HFFc6 (cell line): ENCODE results near the gene LEKR1. TPM values are rescaled to one million over a fixed set of nuclear protein-coding genes. Genes with fewer than 3 reads are reported as not detected.
A peak's percentile ranks its signal among the peaks of the same experiment; 100 is the strongest.

Experiments used
- DNase-seq: peaks from one replicate; pipeline ENCODE4 v3.0.0-alpha.2; 2018
- H3K27ac Mint-ChIP-seq: 2 replicates; pipeline ENCODE4 v1.8.0; 2020; ENCODE audit warnings: mild to moderate bottlenecking, mixed read lengths
- H3K27me3 Mint-ChIP-seq: 2 replicates; pipeline ENCODE4 v1.8.0; 2021; ENCODE audit warnings: mild to moderate bottlenecking, moderate library complexity, mixed read lengths; ENCODE audit not compliant: insufficient read depth
- H3K36me3 Mint-ChIP-seq: 2 replicates; pipeline ENCODE4 v1.8.0; 2021; ENCODE audit warnings: low read depth, mixed read lengths
- H3K4me1 Mint-ChIP-seq: 2 replicates; pipeline ENCODE4 v1.8.0; 2020; ENCODE audit warnings: low read depth, mixed read lengths
- H3K4me3 Mint-ChIP-seq: 2 replicates; pipeline ENCODE4 v1.8.0; 2020; ENCODE audit warnings: mild to moderate bottlenecking, moderate library complexity, mixed read lengths
- H3K9me3 Mint-ChIP-seq: 2 replicates; pipeline ENCODE4 v1.8.0; 2020; ENCODE audit warnings: mild to moderate bottlenecking, mixed read lengths
- total RNA-seq, 6 experiments: library from RNA; stranded (reverse); fragmentation: NEBNext Ultra II Directional; extraction: Animal tissue kit (Norgen Biotek cat#: 25700); gene quantifications; 2 replicates in 1 of 6; 3 replicates in 5 of 6; pipeline ENCODE4 v1.2.3, GENCODE V29; 2021
- TF ChIP-seq, protein P1 (sequence below): fragments of 200-600 bp; sonication (generic); IDR thresholded peaks from 2 replicates; pipeline ENCODE4 v1.5.0; 2021; ENCODE audit warnings: antibody characterized with exemption, mild to moderate bottlenecking

The LEKR1 gene
- total RNA-seq, 6 experiments from 2014 or later = 0.40 to 1.0 (median 0.77) TPM

DNA sequence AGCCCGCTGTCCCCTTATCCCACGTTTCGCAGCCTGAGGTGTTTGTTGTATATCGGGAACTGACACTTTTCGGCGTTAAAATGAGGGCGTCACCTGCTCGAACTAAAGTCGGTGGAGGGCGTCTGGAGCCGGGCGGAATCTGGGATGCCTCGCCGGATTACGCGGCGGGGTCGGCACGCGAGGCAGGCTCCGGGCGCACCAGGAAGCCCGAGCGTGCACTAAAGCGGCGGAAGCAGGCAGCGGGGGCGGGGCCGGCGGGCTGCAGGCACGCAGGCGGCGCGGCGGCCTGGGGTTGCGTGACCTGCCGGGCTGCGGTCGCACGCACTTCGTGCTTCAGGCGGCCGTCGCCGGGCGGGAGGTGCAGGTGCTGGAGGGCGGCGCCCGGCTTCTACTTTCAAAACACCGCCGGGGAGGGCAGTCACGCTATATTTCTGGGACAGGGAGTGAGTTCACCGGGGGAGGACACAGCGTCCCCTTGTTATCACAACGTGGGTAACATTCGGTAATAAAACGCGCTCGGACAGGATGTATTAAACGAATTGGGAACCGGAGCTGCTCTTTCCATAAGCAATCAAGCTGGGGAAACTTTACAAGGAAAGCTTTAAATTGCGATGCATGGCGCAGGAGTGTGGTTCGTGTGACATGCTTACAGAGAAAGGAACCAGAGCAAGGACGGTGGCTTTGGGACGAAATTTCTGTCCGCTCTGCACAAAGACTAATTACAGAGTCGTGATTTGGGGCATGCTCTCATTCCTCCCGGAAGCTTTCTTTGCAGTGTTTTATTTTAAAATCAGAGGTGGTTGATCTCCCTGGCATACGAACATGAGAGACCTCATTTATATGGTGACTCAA, 9.1 kb upstream of the LEKR1 start:
- Mint-ChIP-seq H3K4me1 (peaks cover 78% of the 10 kb centered on the region), H3K9me3 (no peaks in the 10 kb centered on the region), H3K4me3 (peak overlapping the region; percentile 87), H3K36me3 (peaks cover 9% of the 10 kb centered on the region; the same call in 1 of the 2 replicates), H3K27me3 (peaks cover 4% of the 10 kb centered on the region), H3K27ac (peak overlapping the region; percentile 98)
- peak; percentile 84 for DNase-seq
- TF ChIP-seq, protein P1, sequence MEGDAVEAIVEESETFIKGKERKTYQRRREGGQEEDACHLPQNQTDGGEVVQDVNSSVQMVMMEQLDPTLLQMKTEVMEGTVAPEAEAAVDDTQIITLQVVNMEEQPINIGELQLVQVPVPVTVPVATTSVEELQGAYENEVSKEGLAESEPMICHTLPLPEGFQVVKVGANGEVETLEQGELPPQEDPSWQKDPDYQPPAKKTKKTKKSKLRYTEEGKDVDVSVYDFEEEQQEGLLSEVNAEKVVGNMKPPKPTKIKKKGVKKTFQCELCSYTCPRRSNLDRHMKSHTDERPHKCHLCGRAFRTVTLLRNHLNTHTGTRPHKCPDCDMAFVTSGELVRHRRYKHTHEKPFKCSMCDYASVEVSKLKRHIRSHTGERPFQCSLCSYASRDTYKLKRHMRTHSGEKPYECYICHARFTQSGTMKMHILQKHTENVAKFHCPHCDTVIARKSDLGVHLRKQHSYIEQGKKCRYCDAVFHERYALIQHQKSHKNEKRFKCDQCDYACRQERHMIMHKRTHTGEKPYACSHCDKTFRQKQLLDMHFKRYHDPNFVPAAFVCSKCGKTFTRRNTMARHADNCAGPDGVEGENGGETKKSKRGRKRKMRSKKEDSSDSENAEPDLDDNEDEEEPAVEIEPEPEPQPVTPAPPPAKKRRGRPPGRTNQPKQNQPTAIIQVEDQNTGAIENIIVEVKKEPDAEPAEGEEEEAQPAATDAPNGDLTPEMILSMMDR = peak; percentile 48

DNA sequence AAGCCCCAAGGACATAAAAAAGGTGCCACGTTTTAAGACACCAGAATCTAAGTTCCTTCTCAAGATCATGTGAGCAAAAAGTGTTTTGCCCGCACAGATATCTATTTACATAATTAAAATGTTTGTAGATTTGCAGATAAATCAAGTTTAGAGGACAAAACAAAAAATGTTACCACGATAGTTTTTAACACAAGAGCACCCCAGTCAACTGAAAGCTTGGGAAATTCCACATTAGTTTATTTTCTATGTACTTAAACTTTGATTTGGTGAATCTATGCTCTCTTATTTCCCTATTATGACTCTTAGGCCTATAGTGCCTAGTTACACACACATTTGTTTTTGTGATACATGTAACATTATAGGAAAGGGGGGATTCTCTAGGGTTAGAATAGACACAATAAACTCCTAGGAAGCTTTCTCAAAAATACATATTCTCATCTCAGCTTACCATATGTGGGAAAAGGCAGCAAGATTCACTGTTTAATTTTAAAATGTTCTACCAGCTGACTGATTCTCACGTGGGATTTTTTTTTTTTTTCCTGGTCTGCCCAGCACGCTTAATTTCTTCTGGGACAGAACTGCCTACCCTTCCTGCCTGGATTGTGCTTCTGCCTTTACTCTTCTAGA, 8.4 kb upstream of the LEKR1 start:
- no peak for DNase-seq
- H3K27me3 Mint-ChIP-seq = peaks cover 4% of the 10 kb centered on the region
- peak overlapping the region; percentile 87 for H3K4me3 Mint-ChIP-seq
- TF ChIP-seq, protein P1 = no peak
- H3K4me1 Mint-ChIP-seq = peaks cover 70% of the 10 kb centered on the region
- peak overlapping the region; percentile 98 for H3K27ac Mint-ChIP-seq
- peaks cover 9% of the 10 kb centered on the region; the same call in 1 of the 2 replicates for H3K36me3 Mint-ChIP-seq
- no peaks in the 10 kb centered on the region for H3K9me3 Mint-ChIP-seq

GRCh38 chr3:156818273-156818651, 7.9 kb upstream of the LEKR1 start:
- peaks cover 65% of the 10 kb centered on the region for H3K4me1 Mint-ChIP-seq
- H3K4me3 Mint-ChIP-seq = peak overlapping the region; percentile 87
- no peaks in the 10 kb centered on the region for H3K9me3 Mint-ChIP-seq
- TF ChIP-seq, protein P1 = no peak
- no peak for DNase-seq
- H3K36me3 Mint-ChIP-seq = peaks cover 9% of the 10 kb centered on the region
- H3K27ac Mint-ChIP-seq = peak overlapping the region; percentile 98
- peaks cover 4% of the 10 kb centered on the region for H3K27me3 Mint-ChIP-seq

GRCh38 chr3:156818890-156819289, 7.3 kb upstream of the LEKR1 start:
- Mint-ChIP-seq H3K4me3 (peak overlapping the region; percentile 66), H3K9me3 (no peaks in the 10 kb centered on the region), H3K27me3 (peaks cover 4% of the 10 kb centered on the region), H3K4me1 (peaks cover 61% of the 10 kb centered on the region), H3K27ac (peak overlapping the region; percentile 98), H3K36me3 (peaks cover 9% of the 10 kb centered on the region)
- TF ChIP-seq, protein P1 = no peak
- DNase-seq = peak; percentile 66

DNA sequence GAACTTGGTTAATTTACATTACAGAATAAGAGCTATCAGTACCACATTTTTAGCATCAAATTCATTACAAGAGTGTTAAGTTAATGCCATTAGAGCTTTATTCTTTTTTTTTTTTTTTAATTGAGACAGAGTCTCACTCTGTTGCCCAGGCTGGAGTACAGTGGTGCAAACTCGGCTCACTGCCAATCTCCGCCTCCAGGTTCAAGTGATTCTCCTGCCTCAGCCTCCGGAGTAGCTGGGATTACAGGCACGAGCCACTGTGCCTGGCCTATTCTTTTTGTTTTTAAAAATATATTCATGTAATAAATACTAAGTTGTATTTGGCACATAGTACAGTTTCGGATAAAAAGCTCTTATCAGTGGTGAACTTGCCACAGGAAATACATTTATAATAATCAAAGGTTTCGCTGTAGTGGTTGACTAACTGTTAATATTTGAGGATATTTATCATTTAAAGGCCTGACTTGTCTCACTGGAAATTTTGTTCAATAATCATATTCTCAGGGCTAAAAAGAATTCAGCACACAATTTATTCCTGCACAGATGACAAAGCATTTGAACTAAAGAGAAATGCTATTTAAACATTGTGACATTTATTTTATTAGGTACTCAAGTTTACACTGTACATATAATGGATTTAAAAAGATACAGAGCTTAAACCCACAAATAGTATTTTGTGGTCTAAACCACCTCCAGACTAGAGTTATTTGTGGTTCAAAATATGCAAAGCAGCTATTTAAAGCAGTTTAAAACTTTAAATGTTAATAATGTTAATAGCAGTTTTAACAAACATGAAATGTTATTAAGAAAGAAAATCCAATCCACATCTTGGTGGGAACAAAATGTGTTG, 6.1 kb upstream of the LEKR1 start:
- Mint-ChIP-seq H3K4me3 (peak overlapping the region; percentile 40; the same call in 1 of the 2 replicates), H3K9me3 (no peaks in the 10 kb centered on the region), H3K36me3 (peaks cover 9% of the 10 kb centered on the region), H3K27ac (peak overlapping the region; percentile 77), H3K27me3 (peaks cover 4% of the 10 kb centered on the region), H3K4me1 (peaks cover 69% of the 10 kb centered on the region)
- TF ChIP-seq, protein P1 = no peak
- peak; percentile 21 for DNase-seq
